H9 (cell line): ENCODE results near the gene PDCD4. TPM values are rescaled to one million over a fixed set of nuclear protein-coding genes. Genes with fewer than 3 reads are reported as not detected.

ENCODE experiments used
- DNase-seq: peaks from one replicate; pipeline ENCODE4 v3.0.0-alpha.2; 2017
- H2AFZ ChIP-seq: one replicate; pipeline ENCODE4 v1.6.1; 2013; ENCODE audit warnings: mild to moderate bottlenecking, low read length, control low read depth, moderate library complexity
- H2AK5ac ChIP-seq: 2 replicates; pipeline ENCODE4 v1.6.1; 2013; ENCODE audit warnings: low read length, control low read depth, mixed read lengths; ENCODE audit not compliant: insufficient read length
- H2BK120ac ChIP-seq: one replicate; pipeline ENCODE4 v1.6.1; 2013; ENCODE audit warnings: low read depth, mild to moderate bottlenecking, low read length, control low read depth, inconsistent platforms; ENCODE audit not compliant: poor library complexity, severe bottlenecking
- H2BK12ac ChIP-seq: 2 replicates; pipeline ENCODE4 v1.6.1; 2013; ENCODE audit warnings: low read length, control low read depth, mixed read lengths, low read depth; ENCODE audit not compliant: insufficient read length
- H2BK15ac ChIP-seq: 2 replicates; pipeline ENCODE4 v1.6.1; 2013; ENCODE audit warnings: low read depth, low read length, control low read depth
- H2BK20ac ChIP-seq: one replicate; pipeline ENCODE4 v1.6.1; 2013; ENCODE audit warnings: low read depth, mild to moderate bottlenecking, low read length, control low read depth, inconsistent platforms; ENCODE audit not compliant: poor library complexity, severe bottlenecking
- H2BK5ac ChIP-seq: 2 replicates; pipeline ENCODE4 v1.6.1; 2013; ENCODE audit warnings: low read length, control low read depth, mixed read lengths; ENCODE audit not compliant: insufficient read length
- H3K14ac ChIP-seq: 2 replicates; pipeline ENCODE4 v1.6.1; 2013; ENCODE audit warnings: low read length, control low read depth; ENCODE audit not compliant: insufficient read depth
- H3K18ac ChIP-seq: 2 replicates; pipeline ENCODE4 v1.6.1; 2013; ENCODE audit warnings: low read depth, mild to moderate bottlenecking, mixed read lengths, low read length, control low read depth; ENCODE audit not compliant: insufficient read length
- H3K23ac ChIP-seq: 2 replicates; pipeline ENCODE4 v1.6.1; 2013; ENCODE audit warnings: low read length, control low read depth, mixed read lengths, low read depth; ENCODE audit not compliant: insufficient read length
- H3K23me2 ChIP-seq: 2 replicates; pipeline ENCODE4 v1.6.1; 2013; ENCODE audit warnings: low read depth, mild to moderate bottlenecking, mixed read lengths, low read length, control low read depth; ENCODE audit not compliant: insufficient read length, poor library complexity, severe bottlenecking
- H3K27ac ChIP-seq: 2 replicates; pipeline ENCODE4 v1.5.1; 2013; ENCODE audit warnings: low read length, control low read depth, mixed read lengths, low read depth; ENCODE audit not compliant: insufficient read length
- H3K27me3 ChIP-seq: 2 replicates; pipeline ENCODE4 v1.6.1; 2013; ENCODE audit warnings: low read length, control low read depth, inconsistent platforms; ENCODE audit not compliant: insufficient read depth
- H3K4ac ChIP-seq: 2 replicates; pipeline ENCODE4 v1.6.1; 2013; ENCODE audit warnings: low read depth, mild to moderate bottlenecking, control low read depth, inconsistent platforms, low read length, moderate library complexity
- H3K4me1 ChIP-seq: 2 replicates; pipeline ENCODE4 v1.6.1; 2013; ENCODE audit warnings: low read length, control low read depth, inconsistent platforms; ENCODE audit not compliant: insufficient read depth
- H3K4me2 ChIP-seq: 2 replicates; pipeline ENCODE4 v1.6.1; 2013; ENCODE audit warnings: low read length, control low read depth, mixed read lengths; ENCODE audit not compliant: insufficient read length, insufficient read depth
- H3K56ac ChIP-seq: 2 replicates; pipeline ENCODE4 v1.6.1; 2013; ENCODE audit warnings: low read depth, mild to moderate bottlenecking, mixed read lengths, low read length, control low read depth; ENCODE audit not compliant: insufficient read length
- H3K79me1 ChIP-seq: 2 replicates; pipeline ENCODE4 v1.6.1; 2013; ENCODE audit warnings: low read depth, mild to moderate bottlenecking, moderate library complexity, low read length, control low read depth, inconsistent platforms; ENCODE audit not compliant: insufficient read depth, poor library complexity, severe bottlenecking
- H3K79me2 ChIP-seq: 2 replicates; pipeline ENCODE4 v1.6.1; 2013; ENCODE audit warnings: low read length, control low read depth, inconsistent platforms; ENCODE audit not compliant: insufficient read depth
- H3K9ac ChIP-seq: 2 replicates; pipeline ENCODE4 v1.6.1; 2013; ENCODE audit warnings: low read length, control low read depth, mixed read lengths; ENCODE audit not compliant: insufficient read length; ENCODE audit errors: extremely low read depth
- H3K9me3 ChIP-seq: one replicate; pipeline ENCODE4 v1.6.1; 2013; ENCODE audit warnings: low read depth, low read length, inconsistent platforms; ENCODE audit not compliant: control insufficient read depth
- H3T11ph ChIP-seq: one replicate; pipeline ENCODE4 v1.6.1; 2013; ENCODE audit warnings: mild to moderate bottlenecking, low read length, control low read depth, inconsistent platforms
- H4K20me1 ChIP-seq: one replicate; pipeline ENCODE4 v1.6.1; 2013; ENCODE audit not compliant: control insufficient read depth, insufficient read length, insufficient read depth
- H4K5ac ChIP-seq: 2 replicates; pipeline ENCODE4 v1.6.1; 2013; ENCODE audit warnings: low read depth, mild to moderate bottlenecking, mixed read lengths, low read length, control low read depth; ENCODE audit not compliant: insufficient read length
- H4K8ac ChIP-seq: replicated peaks from 2 replicates; pipeline ENCODE4 v1.6.1; 2013; ENCODE audit warnings: low read length, control low read depth, mixed read lengths, low read depth; ENCODE audit not compliant: insufficient read length
- H4K91ac ChIP-seq: 2 replicates; pipeline ENCODE4 v1.6.1; 2013; ENCODE audit warnings: low read depth, mild to moderate bottlenecking, moderate library complexity, mixed read lengths, low read length, control low read depth; ENCODE audit not compliant: insufficient read length
- H3K27ac Mint-ChIP-seq, 3 experiments: 2 replicates in 2 of 3; 3 replicates in 1 of 3; pipeline ENCODE4 v1.8.0; 2020 to 2021; ENCODE audit warnings: mixed read lengths in 3 of 3, mild to moderate bottlenecking in 1 of 3, moderate library complexity in 1 of 3
- H3K27me3 Mint-ChIP-seq: 2 replicates; pipeline ENCODE4 v1.8.0; 2021; ENCODE audit warnings: low read depth, mild to moderate bottlenecking, moderate library complexity, mixed read lengths
- H3K36me3 Mint-ChIP-seq, 3 experiments: 2 replicates in 2 of 3; 3 replicates in 1 of 3; pipeline ENCODE4 v1.8.0; 2020 to 2021; ENCODE audit warnings: low read depth in 3 of 3, mixed read lengths in 3 of 3; ENCODE audit not compliant: insufficient read depth in 1 of 3
- H3K4me1 Mint-ChIP-seq, 2 experiments: 2 replicates each; pipeline ENCODE4 v1.8.0; 2020; ENCODE audit warnings: mixed read lengths in 2 of 2
- H3K4me3 Mint-ChIP-seq, 2 experiments: 2 replicates in 1 of 2; 3 replicates in 1 of 2; pipeline ENCODE4 v1.8.0; 2020 to 2021; ENCODE audit warnings: mild to moderate bottlenecking in 2 of 2, mixed read lengths in 2 of 2, moderate library complexity in 1 of 2
- H3K9me3 Mint-ChIP-seq, 2 experiments: 2 replicates in 1 of 2; 3 replicates in 1 of 2; pipeline ENCODE4 v1.8.0; 2020; ENCODE audit warnings: mild to moderate bottlenecking in 2 of 2, mixed read lengths in 2 of 2, moderate library complexity in 1 of 2
- CTCF ChIP-seq: fragments of 200-600 bp; sonication (generic); conservative IDR thresholded peaks from 3 replicates; pipeline ENCODE4 v1.8.0; 2021; ENCODE audit warnings: antibody characterized with exemption, mild to moderate bottlenecking
- WGBS: extraction: QIAGEN DNeasy Blood & Tissue Kit; methylation state at CpG from one replicate; pipeline ENCODE4 v1.1.7; 2013; ENCODE audit warnings: missing lambda C conversion rate, low lambda C conversion rate, mixed read lengths; ENCODE audit not compliant: insufficient read length; ENCODE audit errors: extremely low coverage; 5-methylcytosine and 5-hydroxymethylcytosine counted together
- total RNA-seq: library from RNA; stranded (reverse); gene quantifications from 2 replicates; pipeline ENCODE4 v1.2.1, GENCODE V29; 2021

Gene PDCD4
- total RNA-seq, 1 experiment from 2014 or later: 29.3 TPM

- Histone ChIP-seq H3K56ac (no peak overlapping the region), H3K27ac (no peak overlapping the region), H2AFZ (no peak overlapping the region), H4K5ac (no peak overlapping the region), H2AK5ac (no peak overlapping the region), H3K9me3 (no peaks in the 10 kb centered on the region), H3K18ac (no peak overlapping the region), H3K14ac (no peak overlapping the region), H2BK15ac (no peak overlapping the region), H3K79me2 (no peaks in the 10 kb centered on the region), H4K91ac (no peak overlapping the region), H3K4me1 (no peaks in the 10 kb centered on the region), H3K4ac (no peak overlapping the region), H2BK5ac (no peak overlapping the region), H3K23me2 (no peaks in the 10 kb centered on the region), H2BK12ac (no peak overlapping the region), H3T11ph (no peak overlapping the region), H3K9ac (no peak overlapping the region), H4K8ac (no peak overlapping the region), H2BK20ac (no peak overlapping the region), H3K27me3 (no peaks in the 10 kb centered on the region), H3K79me1 (no peaks in the 10 kb centered on the region), H3K4me2 (no peak overlapping the region), H4K20me1 (no peaks in the 10 kb centered on the region), H2BK120ac (no peak overlapping the region), H3K23ac (no peak overlapping the region)
- H3K9me3 Mint-ChIP-seq: no peaks in the 10 kb centered on the region
- no peaks in the 10 kb centered on the region for H3K27me3 Mint-ChIP-seq
- H3K27ac Mint-ChIP-seq: no peak overlapping the region
- H3K4me1 Mint-ChIP-seq: no peaks in the 10 kb centered on the region
- H3K36me3 Mint-ChIP-seq: peaks cover 2 to 27% (median 23%) of the 10 kb centered on the region in 3 experiments; a peak in 5 of 7 replicates
- DNase-seq: no peak
- TF ChIP-seq CTCF: no peak
- WGBS: no CpG with 5 or more reads among the region's 3 CpGs
- H3K4me3 Mint-ChIP-seq: no peak overlapping the region
Measured at GRCh38 chr10:110892602-110893288, 21.0 kb downstream of the PDCD4 start.
